Endothelial cell of umbilical vein (primary cell): ENCODE results near the gene CCDC102B. TPM values are rescaled to one million over a fixed set of nuclear protein-coding genes. Genes with fewer than 3 reads are reported as not detected.

Experiments used
- BruUV-seq: library from RNA; stranded (reverse); fragments of 400-500 nt; replicated peaks from 2 replicates; lab custom pipeline; 2021; lab: Mats Ljungman, UMichigan
- CTCF ChIA-PET: fragments of 300-600, 350-600 bp; sonication (Branson Sonifier 250); formaldehyde crosslinking; loops from one replicate; lab custom pipeline; 2021; ENCODE audit warnings: antibody characterized with exemption, inconsistent platforms; lab: Charles Lee
- POLR2A ChIA-PET: fragments of 300-600, 350-600 bp; sonication (Branson Sonifier 250); formaldehyde crosslinking; loops from one replicate; lab custom pipeline; 2021; ENCODE audit warnings: antibody characterized with exemption, inconsistent platforms; lab: Charles Lee
- DNase-seq: peaks from one replicate; pipeline ENCODE4 v3.0.0-alpha.2; 2011; ENCODE audit warnings: low read depth, low spot score
- FAIRE-seq: peaks from 2 replicates; lab custom pipeline; 2011; peaks lifted over from hg19 to GRCh38; lab: Jason Lieb, UNC
- H2AFZ ChIP-seq: 2 replicates; pipeline ENCODE4 v1.6.0; 2012; ENCODE audit warnings: low read depth, low read length, control low read depth, inconsistent platforms
- H3K27ac ChIP-seq: 2 replicates; pipeline ENCODE4 v1.5.1; 2011; ENCODE audit warnings: low read depth, mild to moderate bottlenecking, control low read depth, low read length, moderate library complexity; ENCODE audit not compliant: insufficient read depth
- H3K27me3 ChIP-seq, 2 experiments: 2 replicates each; pipeline versions ENCODE4 v1.6.0 to v1.6.1; 2011; ENCODE audit warnings: low read length in 2 of 2, mixed read lengths in 1 of 2; ENCODE audit not compliant: control insufficient read depth in 2 of 2, insufficient read depth in 2 of 2
- H3K36me3 ChIP-seq, 2 experiments: 2 replicates in 1 of 2; 3 replicates in 1 of 2; pipeline ENCODE4 v1.5.1; 2011; ENCODE audit warnings: low read length in 2 of 2, mild to moderate bottlenecking in 1 of 2, moderate library complexity in 1 of 2; ENCODE audit not compliant: control insufficient read depth in 2 of 2, insufficient read depth in 2 of 2; ENCODE audit errors: extremely low read depth in 1 of 2
- H3K4me1 ChIP-seq: 3 replicates; pipeline ENCODE4 v1.5.1; 2011; ENCODE audit warnings: mild to moderate bottlenecking, low read length; ENCODE audit not compliant: control insufficient read depth, insufficient read depth; ENCODE audit errors: extremely low read depth
- H3K4me2 ChIP-seq: 2 replicates; pipeline ENCODE4 v1.6.1; 2011; ENCODE audit warnings: low read length, control low read depth, mixed read lengths; ENCODE audit not compliant: insufficient read depth
- H3K4me3 ChIP-seq, 3 experiments: fragments of 200-600 bp in 1 of 3; sonication (generic), shearing (Covaris generic) in 1 of 3; replicated peaks in 1 of 3; 2 replicates each; pipeline ENCODE4 v1.5.1; 2011 to 2016; ENCODE audit warnings: control low read depth in 3 of 3, low read length in 3 of 3, mild to moderate bottlenecking in 2 of 3, inconsistent platforms in 1 of 3, low read depth in 1 of 3, moderate library complexity in 1 of 3; ENCODE audit not compliant: insufficient read depth in 1 of 3
- H3K79me2 ChIP-seq: 2 replicates; pipeline ENCODE4 v1.6.0; 2012; ENCODE audit warnings: low read length, inconsistent platforms; ENCODE audit not compliant: control insufficient read depth, insufficient read depth
- H3K9ac ChIP-seq: replicated peaks from 2 replicates; pipeline ENCODE3; 2011; ENCODE audit warnings: low read length, control low read depth; ENCODE audit not compliant: insufficient read depth; ENCODE audit errors: extremely low read depth
- H3K9me1 ChIP-seq: replicated peaks from 3 replicates; pipeline ENCODE4 v1.6.0; 2011; ENCODE audit warnings: mild to moderate bottlenecking, low read length; ENCODE audit not compliant: control insufficient read depth, insufficient read depth; ENCODE audit errors: extremely low read depth
- H3K9me3 ChIP-seq: replicated peaks from 2 replicates; pipeline ENCODE4 v1.5.1; 2012; ENCODE audit warnings: low read length, inconsistent platforms; ENCODE audit not compliant: control insufficient read depth, insufficient read depth
- H4K20me1 ChIP-seq: replicated peaks from 2 replicates; pipeline ENCODE3; 2011; ENCODE audit warnings: mild to moderate bottlenecking, low read length; ENCODE audit not compliant: control insufficient read depth, insufficient read depth; ENCODE audit errors: extremely low read depth
- CTCF ChIP-seq, 2 donors: IDR thresholded peaks; 1 replicate in 1 of 2; 2 replicates in 1 of 2; pipeline ENCODE4 v1.5.1; 2011; ENCODE audit warnings: low read length in 2 of 2, mild to moderate bottlenecking in 2 of 2, moderate library complexity in 2 of 2, control low read depth in 1 of 2, inconsistent platforms in 1 of 2, low read depth in 1 of 2; ENCODE audit not compliant: insufficient read depth in 1 of 2; ENCODE audit errors: extremely low read depth in 1 of 2
- EZH2 ChIP-seq: IDR thresholded peaks from 2 replicates; pipeline ENCODE4 v1.6.1; 2012; ENCODE audit warnings: borderline replicate concordance, low read depth, mild to moderate bottlenecking, moderate library complexity, low read length, inconsistent platforms; ENCODE audit not compliant: severe bottlenecking
- FOS ChIP-seq: IDR thresholded peaks from 2 replicates; pipeline ENCODE4 v1.6.1; 2011; ENCODE audit warnings: mild to moderate bottlenecking, low read length, moderate library complexity, borderline replicate concordance; ENCODE audit not compliant: insufficient read depth
- GATA2 ChIP-seq: IDR thresholded peaks from 2 replicates; pipeline ENCODE4 v1.7.0; 2011; ENCODE audit warnings: low read depth, mild to moderate bottlenecking, moderate library complexity, mixed read lengths, low read length; ENCODE audit not compliant: insufficient read length, insufficient read depth
- JUN ChIP-seq: IDR thresholded peaks from 2 replicates; pipeline ENCODE4 v1.6.1; 2011; ENCODE audit warnings: borderline replicate concordance, low read depth; ENCODE audit not compliant: insufficient read length, insufficient read depth
- MAX ChIP-seq: IDR thresholded peaks from 2 replicates; pipeline ENCODE4 v1.6.1; 2011; ENCODE audit not compliant: insufficient read depth, insufficient read length
- MYC ChIP-seq: IDR thresholded peaks from one replicate; pipeline ENCODE4 v1.6.1; 2011; ENCODE audit warnings: mild to moderate bottlenecking, low read depth, low read length
- POLR2A ChIP-seq: IDR thresholded peaks from 2 replicates; pipeline ENCODE4 v1.6.1; 2012; ENCODE audit warnings: low read depth, mild to moderate bottlenecking, control low read depth, low read length
- POLR2AphosphoS5 ChIP-seq: IDR thresholded peaks from 2 replicates; pipeline ENCODE4 v1.6.1; 2012; ENCODE audit warnings: low read depth, mild to moderate bottlenecking, control low read depth, low read length, moderate library complexity; ENCODE audit not compliant: insufficient read depth
- dilution Hi-C: fragments of 300-500 bp; cut with MboI; formaldehyde crosslinking; loops from one replicate; pipeline ENCODE4 v1.15.0; 2019; ENCODE audit warnings: low sequenced_read_pairs; ENCODE audit not compliant: extremely low pct_ligation_motif_present
- intact Hi-C: fragments of 100-400 bp; cut with micrococcal nuclease; formaldehyde crosslinking; loops from one replicate; pipeline ENCODE4 v1.10.0; 2022
- polyA plus RNA-seq, 4 experiments: library from polyadenylated mRNA; depleted of rRNA in 3 of 4; stranded (reverse) in 3 of 4; unstranded in 1 of 4; fragments of >200 nt; gene quantifications; 2 replicates each; pipeline versions ENCODE4 v1.2.1 to v1.2.3, GENCODE V29; 2011 to 2012; ENCODE audit warnings: missing spikeins in 1 of 4
- total RNA-seq: library from RNA; stranded (reverse); gene quantifications from 2 replicates; pipeline ENCODE4 v1.2.3, GENCODE V29; 2021

The CCDC102B gene
- total and polyA plus RNA-seq, 2 donors (not counting 3 experiments of a cell fraction or from before 2014, with no cell fraction given), result 0.21 to 0.62 TPM

GRCh38 chr18:68842951-68843350, 45.1 kb downstream of the CCDC102B start:
- POLR2A ChIA-PET, result no interaction called here
- FAIRE-seq, result no peak

More at GRCh38 chr18:68842951-68843350, 45.1 kb downstream of the CCDC102B start:
- dilution Hi-C loops, result no loop called here
- Histone ChIP-seq H2AFZ (no peak overlapping the region), H3K79me2 (no peaks in the 10 kb centered on the region), H3K27me3 (no peaks in the 10 kb centered on the region), H3K9me1 (no peaks in the 10 kb centered on the region), H3K4me2 (no peak overlapping the region), H3K9ac (no peak overlapping the region), H3K27ac (no peak overlapping the region), H3K4me3 (no peak overlapping the region), H3K4me1 (peaks cover 14% of the 10 kb centered on the region), H3K9me3 (no peaks in the 10 kb centered on the region), H3K36me3 (no peaks in the 10 kb centered on the region), H4K20me1 (no peaks in the 10 kb centered on the region)
- BruUV-seq, result no TSS peak
- DNase-seq, result no peak
- CTCF ChIA-PET, result interaction anchor here (0.6 to 1.5 kb wide), 7 partner anchors 11 to 1327 kb away, joined by 3 to 5 read pairs (median 3); partner anchors contain the start of gene TMX3
- intact Hi-C loops, result loop anchor here (5.0 kb wide), 1 partner anchor 1626 kb away; no protein-coding TSS in a partner anchor
- TF ChIP-seq GATA2 (no peak), MAX (no peak), POLR2A (no peak), FOS (no peak), JUN (no peak), MYC (no peak), POLR2AphosphoS5 (no peak), EZH2 (no peak), CTCF (IDR thresholded peaks at IDR 0.05; ENCODE audit: extremely low read depth in 1 of 2, insufficient read depth in 1 of 2, low read depth in 1 of 2, low read length in 2 of 2) (no peak)
